DOHH2 (cell line): Measurements from ENCODE around the gene SCIN.

Experiments used
- CTCF ChIP-seq: fragments of 200-600 bp; sonication (generic); IDR thresholded peaks from one replicate; pipeline ENCODE4 v1.5.1; 2014; ENCODE audit warnings: antibody characterized with exemption, mild to moderate bottlenecking, low read depth, low read length; ENCODE audit not compliant: poor library complexity, severe bottlenecking
- EZH2phosphoT487 ChIP-seq: fragments of 200-600 bp; sonication (generic); IDR thresholded peaks from 2 replicates; pipeline ENCODE4 v1.6.1; 2017; ENCODE audit warnings: borderline replicate concordance, mild to moderate bottlenecking, antibody characterized with exemption, low read length, moderate library complexity, mixed read lengths

GRCh38 chr7:12661581-12661980 lies 91.1 kb downstream of the SCIN start:
- TF ChIP-seq CTCF (no peak), EZH2phosphoT487 (no peak)
